Natural killer cell (primary cell): ENCODE results near the gene CAPS. TPM values are rescaled to one million over a fixed set of nuclear protein-coding genes. Genes with fewer than 3 reads are reported as not detected.

Experiments
- ATAC-seq, 3 donors: fragments of 150-1000 bp in 2 of 3; fragments of 200-7000 bp in 1 of 3; cut with Tn5 transposase; 1 replicate in 1 of 3; 2 replicates in 2 of 3; pipeline ENCODE4 v1.10.0; 2021; ENCODE audit warnings: mild to moderate bottlenecking in 2 of 3, moderate library complexity in 2 of 3
- DNase-seq, 2 donors: peaks; one replicate each; pipeline versions ENCODE4 v3.0.0 to v3.0.0-alpha.2; 2013 to 2021; ENCODE audit warnings: mixed read lengths in 1 of 2
- H3K27ac ChIP-seq: one replicate; pipeline ENCODE4 v1.5.1; 2013; ENCODE audit warnings: mild to moderate bottlenecking, low read length
- H3K27me3 ChIP-seq: one replicate; pipeline ENCODE4 v1.6.1; 2013; ENCODE audit warnings: low read length; ENCODE audit not compliant: control insufficient read depth, insufficient read depth
- H3K36me3 ChIP-seq: one replicate; pipeline ENCODE4 v1.6.1; 2013; ENCODE audit warnings: low read length; ENCODE audit not compliant: control insufficient read depth, insufficient read depth
- H3K4me1 ChIP-seq: one replicate; pipeline ENCODE4 v1.6.1; 2013; ENCODE audit warnings: low read length; ENCODE audit not compliant: control insufficient read depth, insufficient read depth
- H3K4me3 ChIP-seq: one replicate; pipeline ENCODE4 v1.5.1; 2013; ENCODE audit warnings: low read length
- H3K9me3 ChIP-seq: one replicate; pipeline ENCODE4 v1.6.1; 2013; ENCODE audit warnings: low read length; ENCODE audit not compliant: control insufficient read depth, insufficient read depth
- H3K27ac Mint-ChIP-seq, 2 donors: one replicate each; pipeline ENCODE4 v1.8.0; 2022; ENCODE audit warnings: mild to moderate bottlenecking in 2 of 2, mixed read lengths in 2 of 2, moderate library complexity in 1 of 2
- H3K27me3 Mint-ChIP-seq, 2 donors: one replicate each; pipeline ENCODE4 v1.8.0; 2022; ENCODE audit warnings: low read depth in 2 of 2, mixed read lengths in 2 of 2
- H3K36me3 Mint-ChIP-seq: one replicate; pipeline ENCODE4 v1.8.0; 2022; ENCODE audit warnings: mixed read lengths
- H3K4me1 Mint-ChIP-seq, 2 donors: one replicate each; pipeline ENCODE4 v1.8.0; 2022; ENCODE audit warnings: mixed read lengths in 2 of 2
- H3K4me3 Mint-ChIP-seq: one replicate; pipeline ENCODE4 v1.8.0; 2022; ENCODE audit warnings: mild to moderate bottlenecking, moderate library complexity, mixed read lengths
- H3K9me3 Mint-ChIP-seq, 2 donors: one replicate each; pipeline ENCODE4 v1.8.0; 2022; ENCODE audit warnings: mixed read lengths in 2 of 2
- CTCF ChIP-seq: fragments of 200-600 bp; IDR thresholded peaks from one replicate; pipeline ENCODE4 v1.8.0; 2022; ENCODE audit warnings: antibody characterized with exemption
- WGBS: methylation state at CpG from one replicate; pipeline ENCODE4 v1.1.7; 2013; ENCODE audit warnings: missing lambda C conversion rate; ENCODE audit not compliant: insufficient coverage; 5-methylcytosine and 5-hydroxymethylcytosine counted together
- intact Hi-C: fragments of 100-400 bp; cut with micrococcal nuclease; formaldehyde crosslinking; loops from one replicate; pipeline ENCODE4 v1.14.2; 2022
- total RNA-seq, 4 donors: library from RNA; stranded (reverse); fragments of 120-200 nt in 1 of 4; gene quantifications; one replicate each; pipeline versions ENCODE4 v1.2.3 to v1.2.4, GENCODE V29; 2013 to 2022

CAPS gene
- total RNA-seq, 3 donors from 2014 or later (not counting 1 experiment from before 2014, with no cell fraction given), result 34.0 to 41.6 (median 38.3) TPM

GRCh38 chr19:5877427-5877826, 36.6 kb upstream of the CAPS start:
- Histone ChIP-seq H3K9me3 (no peaks in the 10 kb centered on the region), H3K27ac (no peak overlapping the region), H3K36me3 (no peaks in the 10 kb centered on the region), H3K27me3 (peaks cover 5% of the 10 kb centered on the region), H3K4me3 (no peak overlapping the region), H3K4me1 (no peaks in the 10 kb centered on the region)
- Mint-ChIP-seq H3K9me3 (no peaks in the 10 kb centered on the region), H3K36me3 (no peaks in the 10 kb centered on the region), H3K27ac (no peak overlapping the region), H3K4me1 (no peaks in the 10 kb centered on the region), H3K27me3 (peaks cover 0 to 12% of the 10 kb centered on the region in 2 donors), H3K4me3 (no peak overlapping the region)
- DNase-seq (no peak), ATAC-seq (no peak)
- whole genome bisulfite sequencing, result 83% methylated on average over 8 of the region's 8 CpGs
- intact Hi-C loops, result no loop called here
- no peak for TF ChIP-seq CTCF

GRCh38 chr19:5877882-5878281, 36.2 kb upstream of the CAPS start:
- no peaks in the 10 kb centered on the region for H3K4me1 Mint-ChIP-seq
- H3K9me3 ChIP-seq, result no peaks in the 10 kb centered on the region
- no peak overlapping the region for H3K4me3 ChIP-seq
- no peak overlapping the region for H3K4me3 Mint-ChIP-seq
- no peak overlapping the region for H3K27ac Mint-ChIP-seq
- H3K36me3 Mint-ChIP-seq, result no peaks in the 10 kb centered on the region
- peaks cover 5% of the 10 kb centered on the region for H3K27me3 ChIP-seq
- no peak for TF ChIP-seq CTCF
- peaks cover 0 to 14% of the 10 kb centered on the region in 2 donors for H3K27me3 Mint-ChIP-seq
- intact Hi-C loops, result no loop called here
- WGBS, result 78% methylated on average over 9 of the region's 9 CpGs
- H3K27ac ChIP-seq, result no peak overlapping the region
- H3K36me3 ChIP-seq, result no peaks in the 10 kb centered on the region
- no peaks in the 10 kb centered on the region for H3K4me1 ChIP-seq
- no peak for DNase-seq
- no peaks in the 10 kb centered on the region for H3K9me3 Mint-ChIP-seq
- no peak for ATAC-seq

- no peak overlapping the region for H3K4me3 ChIP-seq
- peaks cover 0 to 15% of the 10 kb centered on the region in 2 donors for H3K27me3 Mint-ChIP-seq
- no peak overlapping the region for H3K27ac ChIP-seq
- no peaks in the 10 kb centered on the region for H3K4me1 Mint-ChIP-seq
- H3K9me3 ChIP-seq, result no peaks in the 10 kb centered on the region
- 58% methylated on average over 4 of the region's 6 CpGs for WGBS
- H3K36me3 Mint-ChIP-seq, result no peaks in the 10 kb centered on the region
- no peaks in the 10 kb centered on the region for H3K36me3 ChIP-seq
- no peak overlapping the region for H3K4me3 Mint-ChIP-seq
- intact Hi-C loops, result no loop called here
- H3K4me1 ChIP-seq, result no peaks in the 10 kb centered on the region
- DNase-seq, result no peak
- peaks cover 5% of the 10 kb centered on the region for H3K27me3 ChIP-seq
- TF ChIP-seq CTCF, result no peak
- H3K27ac Mint-ChIP-seq, result no peak overlapping the region
- ATAC-seq, result no peak
- no peaks in the 10 kb centered on the region for H3K9me3 Mint-ChIP-seq
Observed at GRCh38 chr19:5880196-5880595, 33.9 kb upstream of the CAPS start.

- no peaks in the 10 kb centered on the region for H3K36me3 Mint-ChIP-seq
- H3K27me3 ChIP-seq, result peaks cover 5% of the 10 kb centered on the region
Observed at GRCh38 chr19:5880604-5881078, 33.4 kb upstream of the CAPS start.

More at GRCh38 chr19:5880604-5881078, 33.4 kb upstream of the CAPS start:
- Histone ChIP-seq H3K36me3 (no peaks in the 10 kb centered on the region), H3K9me3 (no peaks in the 10 kb centered on the region), H3K27ac (no peak overlapping the region), H3K4me1 (no peaks in the 10 kb centered on the region), H3K4me3 (no peak overlapping the region)
- H3K27me3 Mint-ChIP-seq, result peaks cover 0 to 17% of the 10 kb centered on the region in 2 donors
- ATAC-seq (no peak), DNase-seq (no peak)
- H3K9me3 Mint-ChIP-seq, result no peaks in the 10 kb centered on the region
- H3K4me1 Mint-ChIP-seq, result no peaks in the 10 kb centered on the region
- H3K27ac Mint-ChIP-seq, result no peak overlapping the region
- TF ChIP-seq CTCF, result no peak
- intact Hi-C loops, result no loop called here
- 21% methylated on average over 15 of the region's 15 CpGs for WGBS
- H3K4me3 Mint-ChIP-seq, result no peak overlapping the region
